ENCODE measurements around the gene RAPGEFL1. TPM values are rescaled to one million over a fixed set of nuclear protein-coding genes. Genes with fewer than 3 reads are reported as not detected.

Gene RAPGEFL1
- total and polyA plus RNA-seq, 2 donors from 2014 or later: 0.99 to 4.3 TPM

- Histone ChIP-seq H3K27ac (ENCODE audit: low read depth in 2 of 2, low read length in 2 of 2) (peak overlapping the region in 1 of 2 donors; percentile 60), H3K9ac (ENCODE audit: low read length in 3 of 3) (peak overlapping the region in 1 of 3 donors; percentile 13), H3K4me3 (ENCODE audit: low read length in 3 of 3) (peak overlapping the region in 2 of 3 donors; percentile 25 to 31), H3K4me1 (ENCODE audit: control insufficient read depth in 2 of 3, insufficient read depth in 2 of 3, low read depth in 1 of 3, low read length in 3 of 3) (peaks cover 0 to 8% (median 0%) of the 10 kb centered on the region in 3 donors), H3K36me3 (ENCODE audit: control insufficient read depth in 2 of 3, insufficient read depth in 3 of 3, low read length in 3 of 3) (peaks cover 0 to 13% (median 3%) of the 10 kb centered on the region in 3 donors), H3K27me3 (ENCODE audit: control insufficient read depth, insufficient read depth, low read length) (no peaks in the 10 kb centered on the region), H3K9me3 (ENCODE audit: control insufficient read depth in 2 of 3, insufficient read depth in 1 of 3, low read length in 3 of 3) (no peaks in the 10 kb centered on the region)
- no peak for FAIRE-seq
- DNase-seq: no peak
- TF ChIP-seq CTCF (IDR thresholded peaks at IDR 0.05; ENCODE audit: borderline replicate concordance, extremely low read depth, insufficient read depth): no peak
- intact Hi-C loops (cut with DNase I): no loop called here
These were observed 538 bp upstream of the RAPGEFL1 start for GRCh38 chr17:40176754-40177110.

- Histone ChIP-seq H3K9me3 (ENCODE audit: control insufficient read depth in 2 of 3, insufficient read depth in 1 of 3, low read length in 3 of 3) (no peaks in the 10 kb centered on the region), H3K4me1 (ENCODE audit: control insufficient read depth in 2 of 3, insufficient read depth in 2 of 3, low read depth in 1 of 3, low read length in 3 of 3) (peaks cover 0 to 8% (median 0%) of the 10 kb centered on the region in 3 donors), H3K36me3 (ENCODE audit: control insufficient read depth in 2 of 3, insufficient read depth in 3 of 3, low read length in 3 of 3) (peaks cover 0 to 8% (median 0%) of the 10 kb centered on the region in 3 donors), H3K27me3 (ENCODE audit: control insufficient read depth, insufficient read depth, low read length) (no peaks in the 10 kb centered on the region), H3K4me3 (ENCODE audit: low read length in 3 of 3) (no peak overlapping the region), H3K27ac (ENCODE audit: low read depth in 2 of 2, low read length in 2 of 2) (no peak overlapping the region), H3K9ac (ENCODE audit: low read length in 3 of 3) (no peak overlapping the region)
- FAIRE-seq (no peak), DNase-seq (peak in 4 of 5 donors; percentile 32 to 75 (median 47))
- no peak for TF ChIP-seq CTCF (IDR thresholded peaks at IDR 0.05; ENCODE audit: borderline replicate concordance, extremely low read depth, insufficient read depth)
- intact Hi-C loops (cut with DNase I): no loop called here
These were observed 841 bp downstream of the RAPGEFL1 start for GRCh38 chr17:40178021-40178601.

- peaks cover 0 to 8% (median 0%) of the 10 kb centered on the region in 3 donors for H3K4me1 ChIP-seq (ENCODE audit: control insufficient read depth in 2 of 3, insufficient read depth in 2 of 3, low read depth in 1 of 3, low read length in 3 of 3)
These were observed 1.4 kb downstream of the RAPGEFL1 start for GRCh38 chr17:40178660-40179059.

More at GRCh38 chr17:40178660-40179059, 1.4 kb downstream of the RAPGEFL1 start:
- no peak for DNase-seq
- TF ChIP-seq CTCF (IDR thresholded peaks at IDR 0.05; ENCODE audit: borderline replicate concordance, extremely low read depth, insufficient read depth): no peak
- no peak for FAIRE-seq
- H3K36me3 ChIP-seq (ENCODE audit: control insufficient read depth in 2 of 3, insufficient read depth in 3 of 3, low read length in 3 of 3): peaks cover 0 to 8% (median 0%) of the 10 kb centered on the region in 3 donors
- no peak overlapping the region for H3K27ac ChIP-seq (ENCODE audit: low read depth in 2 of 2, low read length in 2 of 2)
- intact Hi-C loops (cut with DNase I): no loop called here
- H3K4me3 ChIP-seq (ENCODE audit: low read length in 3 of 3): no peak overlapping the region
- no peaks in the 10 kb centered on the region for H3K9me3 ChIP-seq (ENCODE audit: control insufficient read depth in 2 of 3, insufficient read depth in 1 of 3, low read length in 3 of 3)
- no peak overlapping the region for H3K9ac ChIP-seq (ENCODE audit: low read length in 3 of 3)
- H3K27me3 ChIP-seq (ENCODE audit: control insufficient read depth, insufficient read depth, low read length): no peaks in the 10 kb centered on the region
